ENCODE results near the gene PRSS16.

PRSS16 gene

GRCh38 chr6:27283279-27283678 is 35.8 kb downstream of the PRSS16 start:
- DNase-seq (ENCODE audit: low read depth in 2 of 2) = no peak

GRCh38 chr6:27286141-27286540 is 38.6 kb downstream of the PRSS16 start:
- no peak for DNase-seq (ENCODE audit: low read depth in 2 of 2)

- no peak for DNase-seq (ENCODE audit: low read depth in 2 of 2)
Measured at GRCh38 chr6:27287751-27288135, 40.2 kb downstream of the PRSS16 start.

GRCh38 chr6:27288136-27289044 is 40.9 kb downstream of the PRSS16 start:
- no peak for DNase-seq (ENCODE audit: low read depth in 2 of 2)

- DNase-seq (ENCODE audit: low read depth in 2 of 2) = no peak
Measured at GRCh38 chr6:27290065-27290849, 42.8 kb downstream of the PRSS16 start.

GRCh38 chr6:27290850-27291208 is 43.3 kb downstream of the PRSS16 start:
- DNase-seq (ENCODE audit: low read depth in 2 of 2) = no peak

- DNase-seq (ENCODE audit: low read depth in 2 of 2) = no peak
Measured at GRCh38 chr6:27293436-27294098, 46.1 kb downstream of the PRSS16 start.

- DNase-seq (ENCODE audit: low read depth in 2 of 2) = no peak
Measured at GRCh38 chr6:27294409-27294808, 46.9 kb downstream of the PRSS16 start.

- no peak for DNase-seq (ENCODE audit: low read depth in 2 of 2)
Measured at GRCh38 chr6:27295301-27296079, 48.0 kb downstream of the PRSS16 start.

- no peak for DNase-seq (ENCODE audit: low read depth in 2 of 2)
Measured at GRCh38 chr6:27296106-27296783, 48.7 kb downstream of the PRSS16 start.

GRCh38 chr6:27297484-27297856 is 50.0 kb downstream of the PRSS16 start:
- no peak for DNase-seq (ENCODE audit: low read depth in 2 of 2)

GRCh38 chr6:27297857-27298730 is 50.6 kb downstream of the PRSS16 start:
- no peak for DNase-seq (ENCODE audit: low read depth in 2 of 2)

GRCh38 chr6:27303613-27304272 is 56.2 kb downstream of the PRSS16 start:
- no peak for DNase-seq (ENCODE audit: low read depth in 2 of 2)

All from stimulated activated CD8-positive, alpha-beta memory T cell treated with anti-CD3 and anti-CD28 coated beads, Interleukin-7, amount 100 ng/mL, for 4 hours (primary cell).